H1 (cell line): ENCODE data around the gene OGDH. TPM values are rescaled to one million over a fixed set of nuclear protein-coding genes. Genes with fewer than 3 reads are reported as not detected.

Experiments used
- CTCF ChIA-PET: fragments of 300-600 bp; sonication (Branson Sonifier 250); formaldehyde crosslinking; loops from one replicate; lab custom pipeline; 2021; ENCODE audit not compliant: partially characterized antibody; lab: Charles Lee
- POLR2A ChIA-PET: fragments of 300-600 bp; sonication (Branson Sonifier 250); formaldehyde crosslinking; loops from one replicate; lab custom pipeline; 2021; ENCODE audit warnings: inconsistent platforms; ENCODE audit not compliant: partially characterized antibody; lab: Charles Lee
- DNase-seq, 2 experiments: peaks; one replicate each; pipeline versions ENCODE4 v3.0.0 to v3.0.0-alpha.2; 2010 to 2022; ENCODE audit warnings: low spot score in 2 of 2, low read depth in 1 of 2, mixed read lengths in 1 of 2
- FAIRE-seq: peaks from 2 replicates; lab custom pipeline; 2011; peaks lifted over from hg19 to GRCh38; lab: Jason Lieb, UNC
- H2AFZ ChIP-seq: 2 replicates; pipeline ENCODE4 v1.8.1; 2012; ENCODE audit warnings: low read length, inconsistent platforms
- H2AK5ac ChIP-seq: 2 replicates; pipeline ENCODE4 v1.6.1; 2013; ENCODE audit warnings: low read depth, low read length
- H2BK120ac ChIP-seq: replicated peaks from 2 replicates; pipeline ENCODE3; 2013; ENCODE audit warnings: low read depth, low read length, inconsistent platforms
- H2BK12ac ChIP-seq: 2 replicates; pipeline ENCODE4 v1.6.1; 2013; ENCODE audit warnings: low read depth, low read length
- H2BK15ac ChIP-seq: 2 replicates; pipeline ENCODE4 v1.6.1; 2013; ENCODE audit warnings: low read length
- H2BK20ac ChIP-seq: 2 replicates; pipeline ENCODE4 v1.6.1; 2013; ENCODE audit warnings: low read length
- H2BK5ac ChIP-seq: 2 replicates; pipeline ENCODE4 v1.6.1; 2013; ENCODE audit warnings: low read depth, low read length
- H3K14ac ChIP-seq: 2 replicates; pipeline ENCODE4 v1.6.1; 2013; ENCODE audit warnings: inconsistent platforms; ENCODE audit not compliant: insufficient read length
- H3K18ac ChIP-seq: 2 replicates; pipeline ENCODE4 v1.6.1; 2013; ENCODE audit warnings: low read length; ENCODE audit errors: extremely low read depth
- H3K23ac ChIP-seq: 2 replicates; pipeline ENCODE4 v1.6.1; 2013; ENCODE audit warnings: inconsistent platforms; ENCODE audit not compliant: insufficient read length
- H3K23me2 ChIP-seq: 2 replicates; pipeline ENCODE4 v1.6.1; 2013; ENCODE audit warnings: low read depth, low read length
- H3K27ac ChIP-seq: 2 replicates; pipeline ENCODE4 v1.6.1; 2011; ENCODE audit warnings: low read depth, low read length, inconsistent platforms
- H3K27me3 ChIP-seq, 4 experiments: replicated peaks in 1 of 4; 1 replicate in 1 of 4; 2 replicates in 3 of 4; pipeline versions ENCODE4 v1.6.1 to v1.8.1; 2011 to 2013; ENCODE audit warnings: low read length in 3 of 4, mild to moderate bottlenecking in 3 of 4, inconsistent platforms in 2 of 4, mixed read lengths in 2 of 4, moderate library complexity in 1 of 4; ENCODE audit not compliant: control insufficient read depth in 3 of 4, insufficient read depth in 3 of 4; ENCODE audit errors: extremely low read depth in 1 of 4
- H3K36me3 ChIP-seq, 4 experiments: 2 replicates each; pipeline versions ENCODE4 v1.6.1 to v1.8.1; 2011 to 2013; ENCODE audit warnings: mild to moderate bottlenecking in 4 of 4, low read length in 3 of 4, moderate library complexity in 2 of 4, control low read depth in 1 of 4, inconsistent platforms in 1 of 4; ENCODE audit not compliant: insufficient read depth in 4 of 4, control insufficient read depth in 2 of 4
- H3K4ac ChIP-seq: replicated peaks from 2 replicates; pipeline ENCODE3; 2013; ENCODE audit warnings: low read length, low read depth, mixed read lengths, inconsistent platforms; ENCODE audit not compliant: insufficient read length
- H3K4me1 ChIP-seq, 4 experiments: replicated peaks in 1 of 4; 1 replicate in 1 of 4; 2 replicates in 3 of 4; pipeline versions ENCODE4 v1.6.1 to v1.8.1; 2011 to 2013; ENCODE audit warnings: low read length in 3 of 4, inconsistent platforms in 2 of 4, mixed read lengths in 1 of 4; ENCODE audit not compliant: insufficient read depth in 4 of 4, control insufficient read depth in 3 of 4
- H3K4me2 ChIP-seq, 2 experiments: 2 replicates each; pipeline versions ENCODE4 v1.6.1 to v1.8.1; 2011 to 2013; ENCODE audit warnings: low read depth in 2 of 2, low read length in 2 of 2, control low read depth in 1 of 2, inconsistent platforms in 1 of 2, mild to moderate bottlenecking in 1 of 2; ENCODE audit not compliant: insufficient read depth in 1 of 2
- H3K4me3 ChIP-seq, 4 experiments: fragments of 200-600, 300-600 bp in 1 of 4; sonication (generic), shearing (Covaris generic), sonication (Bioruptor Twin) in 1 of 4; 2 replicates each; pipeline versions ENCODE4 v1.5.1 to v1.8.1; 2011 to 2016; ENCODE audit warnings: low read length in 4 of 4, low read depth in 3 of 4, control low read depth in 2 of 4, inconsistent platforms in 2 of 4, mild to moderate bottlenecking in 2 of 4, mixed read lengths in 1 of 4, moderate library complexity in 1 of 4; ENCODE audit not compliant: insufficient read depth in 2 of 4; ENCODE audit errors: extremely low read depth in 1 of 4
- H3K56ac ChIP-seq: replicated peaks from 2 replicates; pipeline ENCODE3; 2013; ENCODE audit warnings: low read depth, mild to moderate bottlenecking, mixed read lengths, low read length, inconsistent platforms; ENCODE audit not compliant: insufficient read length
- H3K79me1 ChIP-seq: 2 replicates; pipeline ENCODE4 v1.6.1; 2013; ENCODE audit warnings: low read depth, low read length, control low read depth
- H3K79me2 ChIP-seq, 2 experiments: 2 replicates each; pipeline versions ENCODE4 v1.6.1 to v1.8.1; 2012 to 2013; ENCODE audit warnings: low read length in 2 of 2, mild to moderate bottlenecking in 2 of 2, inconsistent platforms in 1 of 2; ENCODE audit not compliant: insufficient read depth in 2 of 2, control insufficient read depth in 1 of 2
- H3K9ac ChIP-seq, 4 experiments: replicated peaks in 1 of 4; 1 replicate in 1 of 4; 2 replicates in 3 of 4; pipeline versions ENCODE4 v1.6.1 to v1.8.1; 2011 to 2013; ENCODE audit warnings: low read depth in 3 of 4, low read length in 3 of 4, control low read depth in 2 of 4, mild to moderate bottlenecking in 2 of 4, moderate library complexity in 2 of 4, inconsistent platforms in 1 of 4; ENCODE audit errors: extremely low read depth in 1 of 4
- H3K9me3 ChIP-seq, 2 experiments: 2 replicates each; pipeline versions ENCODE4 v1.6.1 to v1.8.1; 2012 to 2013; ENCODE audit warnings: mild to moderate bottlenecking in 2 of 2, moderate library complexity in 2 of 2, control low read depth in 1 of 2, inconsistent platforms in 1 of 2, low read depth in 1 of 2, low read length in 1 of 2, mixed read lengths in 1 of 2; ENCODE audit not compliant: insufficient read depth in 2 of 2
- H4K20me1 ChIP-seq, 2 experiments: replicated peaks in 1 of 2; 2 replicates each; pipeline versions ENCODE3 to v1.8.1; 2011 to 2013; ENCODE audit warnings: inconsistent platforms in 2 of 2, low read length in 2 of 2, mild to moderate bottlenecking in 1 of 2; ENCODE audit not compliant: insufficient read depth in 2 of 2, control insufficient read depth in 1 of 2
- H4K5ac ChIP-seq: 2 replicates; pipeline ENCODE4 v1.6.1; 2013; ENCODE audit warnings: low read length, low read depth, mixed read lengths, inconsistent platforms; ENCODE audit not compliant: insufficient read length
- H4K8ac ChIP-seq: 2 replicates; pipeline ENCODE4 v1.8.0; 2013; ENCODE audit warnings: mild to moderate bottlenecking, moderate library complexity, low read length, inconsistent platforms; ENCODE audit not compliant: insufficient read depth; ENCODE audit errors: extremely low read depth
- H4K91ac ChIP-seq: replicated peaks from 2 replicates; pipeline ENCODE3; 2013; ENCODE audit warnings: low read length, mixed read lengths, inconsistent platforms; ENCODE audit not compliant: insufficient read length
- BACH1 ChIP-seq: IDR thresholded peaks from 2 replicates; pipeline ENCODE4 v1.6.1; 2012; ENCODE audit warnings: low read length, improper control_type of control experiment
- CTBP2 ChIP-seq: IDR thresholded peaks from 2 replicates; pipeline ENCODE4 v1.7.0; 2011; ENCODE audit warnings: borderline replicate concordance, mild to moderate bottlenecking, moderate library complexity, mixed read lengths, low read length; ENCODE audit not compliant: insufficient read depth, insufficient read length
- EGR1 ChIP-seq: IDR thresholded peaks from 2 replicates; pipeline ENCODE4 v1.6.1; 2011; ENCODE audit warnings: low read depth, low read length, borderline replicate concordance
- JUN ChIP-seq: IDR thresholded peaks from 2 replicates; pipeline ENCODE4 v1.6.1; 2011; ENCODE audit warnings: low read depth, mild to moderate bottlenecking, improper control_type of control experiment, low read length
- MAFK ChIP-seq: IDR thresholded peaks from 2 replicates; pipeline ENCODE4 v1.6.1; 2012; ENCODE audit warnings: low read depth, mild to moderate bottlenecking, improper control_type of control experiment, low read length
- PHF8 ChIP-seq: fragments of 200-600 bp; sonication (generic); conservative IDR thresholded peaks from 2 replicates; pipeline ENCODE4 v1.7.1; 2012; ENCODE audit warnings: low read depth, mild to moderate bottlenecking, inconsistent platforms, low read length, moderate library complexity
- POLR2AphosphoS5 ChIP-seq: IDR thresholded peaks from 2 replicates; pipeline ENCODE4 v1.6.1; 2011; ENCODE audit warnings: low read depth, low read length
- RFX5 ChIP-seq: IDR thresholded peaks from 2 replicates; pipeline ENCODE4 v1.6.1; 2011; ENCODE audit warnings: low read depth, low read length, improper control_type of control experiment, borderline replicate concordance
- SRF ChIP-seq: IDR thresholded peaks from 2 replicates; pipeline ENCODE4 v1.6.1; 2011; ENCODE audit warnings: mild to moderate bottlenecking, low read depth, low read length, moderate library complexity
- SUZ12 ChIP-seq: fragments of 200-600 bp; sonication (generic); IDR thresholded peaks from 2 replicates; pipeline ENCODE4 v1.6.1; 2012; ENCODE audit warnings: mild to moderate bottlenecking, inconsistent platforms, low read length, moderate library complexity, mixed read lengths
- TCF12 ChIP-seq: IDR thresholded peaks from 2 replicates; pipeline ENCODE4 v1.6.1; 2011; ENCODE audit warnings: low read depth, mild to moderate bottlenecking, low read length
- TEAD4 ChIP-seq: IDR thresholded peaks from 2 replicates; pipeline ENCODE4 v1.6.1; 2012; ENCODE audit warnings: low read depth, low read length, inconsistent platforms, mixed read lengths
- WGBS, 2 experiments: shearing (Covaris generic) in 1 of 2; methylation state at CpG; one replicate each; pipeline versions ENCODE4 v1.1.6 to v1.1.7; 2013 to 2015; ENCODE audit warnings: low lambda C conversion rate in 2 of 2, mixed read lengths in 2 of 2, inconsistent platforms in 1 of 2, low coverage in 1 of 2, missing lambda C conversion rate in 1 of 2; ENCODE audit not compliant: insufficient replicate concordance in 2 of 2, insufficient coverage in 1 of 2, insufficient read length in 1 of 2; ENCODE audit errors: extremely low coverage in 1 of 2, missing lambda C conversion rate in 1 of 2; 5-methylcytosine and 5-hydroxymethylcytosine counted together
- polyA plus RNA-seq, 7 experiments: library from polyadenylated mRNA; depleted of rRNA in 3 of 7; stranded (reverse) in 5 of 7; unstranded in 2 of 7; fragments of >200 nt in 5 of 7; fragments of 200-250 nt in 2 of 7; gene quantifications; 1 replicate in 5 of 7; 2 replicates in 1 of 7; 4 replicates in 1 of 7; pipeline versions ENCODE4 v1.2.1 to v1.2.3, GENCODE V29; 2011 to 2013; ENCODE audit warnings: missing spikeins in 2 of 7, mixed read lengths in 2 of 7
- total RNA-seq: library from RNA; stranded (reverse); fragmentation: NEBNext Ultra II Directional; extraction: Animal tissue kit (Norgen Biotek cat#: 25700); gene quantifications from 2 replicates; pipeline ENCODE4 v1.2.1, GENCODE V29; 2021
- TF ChIP-seq, protein P1 (sequence below): IDR thresholded peaks from 2 replicates; pipeline ENCODE4 v1.6.1; 2012; ENCODE audit warnings: low read length, inconsistent platforms

The OGDH gene
- total and polyA plus RNA-seq, 2 of the 8 experiments (the other 6 are each of a cell fraction or from before 2014, with no cell fraction given) = 71.6 to 91.6 TPM

DNA sequence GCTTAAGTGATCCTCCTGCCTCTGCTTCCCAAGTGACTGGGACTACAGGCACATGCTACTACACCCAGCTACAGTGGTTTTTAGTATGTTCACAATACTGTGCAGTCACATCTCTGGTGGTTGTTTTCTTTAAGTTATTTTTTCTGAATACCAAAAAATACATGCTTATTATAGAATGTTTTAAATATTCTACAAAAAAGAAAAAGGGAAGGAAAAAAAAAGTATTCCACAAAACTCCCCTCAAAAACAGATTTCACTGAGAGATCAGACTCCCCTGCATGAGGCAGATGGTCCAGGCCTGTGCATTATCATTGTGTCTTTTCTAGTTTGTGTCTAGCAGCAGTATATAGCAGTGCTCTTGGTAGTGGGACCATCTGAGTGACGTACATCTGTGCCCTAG lies 36.8 kb downstream of the OGDH start:
- H2BK12ac ChIP-seq = no peak overlapping the region
- no peak overlapping the region for H3K4me3 ChIP-seq
- no peak overlapping the region for H2BK20ac ChIP-seq
- no peaks in the 10 kb centered on the region; the same call in 1 of the 2 replicates for H3K23me2 ChIP-seq
- no peak overlapping the region for H3K4ac ChIP-seq
- H3K4me2 ChIP-seq = no peak overlapping the region
- no peak overlapping the region for H2AK5ac ChIP-seq
- no peak overlapping the region for H2BK15ac ChIP-seq
- H3K4me1 ChIP-seq = peaks cover 11 to 14% (median 12%) of the 10 kb centered on the region in 4 experiments
- 92% methylated on average over 1 of the region's 1 CpG; no CpG with 5 or more reads in 1 of the 2 experiments for WGBS, 2 experiments
- peaks cover 2% of the 10 kb centered on the region in 2 experiments for H4K20me1 ChIP-seq
- no peaks in the 10 kb centered on the region for H3K9me3 ChIP-seq
- H3K79me1 ChIP-seq = no peaks in the 10 kb centered on the region; the same call in 1 of the 2 replicates
- no peak overlapping the region for H2BK120ac ChIP-seq
- H4K5ac ChIP-seq = no peak overlapping the region
- no peak overlapping the region for H3K56ac ChIP-seq
- no peak overlapping the region for H3K18ac ChIP-seq
- peaks cover 0 to 2% of the 10 kb centered on the region in 2 experiments; a peak in 1 of 4 replicates for H3K79me2 ChIP-seq
- H3K14ac ChIP-seq = no peak overlapping the region
- no peak for FAIRE-seq
- DNase-seq = no peak
- no peak overlapping the region for H2AFZ ChIP-seq
- H3K27ac ChIP-seq = no peak overlapping the region
- ChIA-PET POLR2A (no interaction called here), CTCF (interaction anchor here (0.6 kb wide), 2 partner anchors 58 to 60 kb away, joined by 3 read pairs; no protein-coding TSS in a partner anchor)
- no peaks in the 10 kb centered on the region for H3K27me3 ChIP-seq
- no peak overlapping the region for H4K8ac ChIP-seq
- no peak overlapping the region for H2BK5ac ChIP-seq
- no peak overlapping the region for H3K9ac ChIP-seq
- H3K23ac ChIP-seq = no peak overlapping the region
- H3K36me3 ChIP-seq = peaks cover 0 to 11% (median 1%) of the 10 kb centered on the region in 4 experiments; a peak in 4 of 8 replicates
- H4K91ac ChIP-seq = no peak overlapping the region
- no peak for TF ChIP-seq BACH1
- no peak for TF ChIP-seq TEAD4
- no peak for TF ChIP-seq JUN
- TF ChIP-seq MAFK = no peak
- TF ChIP-seq, protein P1, sequence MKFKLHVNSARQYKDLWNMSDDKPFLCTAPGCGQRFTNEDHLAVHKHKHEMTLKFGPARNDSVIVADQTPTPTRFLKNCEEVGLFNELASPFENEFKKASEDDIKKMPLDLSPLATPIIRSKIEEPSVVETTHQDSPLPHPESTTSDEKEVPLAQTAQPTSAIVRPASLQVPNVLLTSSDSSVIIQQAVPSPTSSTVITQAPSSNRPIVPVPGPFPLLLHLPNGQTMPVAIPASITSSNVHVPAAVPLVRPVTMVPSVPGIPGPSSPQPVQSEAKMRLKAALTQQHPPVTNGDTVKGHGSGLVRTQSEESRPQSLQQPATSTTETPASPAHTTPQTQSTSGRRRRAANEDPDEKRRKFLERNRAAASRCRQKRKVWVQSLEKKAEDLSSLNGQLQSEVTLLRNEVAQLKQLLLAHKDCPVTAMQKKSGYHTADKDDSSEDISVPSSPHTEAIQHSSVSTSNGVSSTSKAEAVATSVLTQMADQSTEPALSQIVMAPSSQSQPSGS = no peak
- no peak for TF ChIP-seq TCF12
- TF ChIP-seq POLR2AphosphoS5 = no peak
- TF ChIP-seq RFX5 = no peak
- TF ChIP-seq PHF8 = no peak
- TF ChIP-seq SUZ12 = no peak
- no peak for TF ChIP-seq CTBP2
- no peak for TF ChIP-seq EGR1
- TF ChIP-seq SRF = no peak
